Measurements from ENCODE around the gene MAP3K2. TPM values are rescaled to one million over a fixed set of nuclear protein-coding genes. Genes with fewer than 3 reads are reported as not detected.

Gene MAP3K2
- total and polyA plus RNA-seq, 11 donors, result 4.0 to 37.6 (median 22.1) TPM

DNA sequence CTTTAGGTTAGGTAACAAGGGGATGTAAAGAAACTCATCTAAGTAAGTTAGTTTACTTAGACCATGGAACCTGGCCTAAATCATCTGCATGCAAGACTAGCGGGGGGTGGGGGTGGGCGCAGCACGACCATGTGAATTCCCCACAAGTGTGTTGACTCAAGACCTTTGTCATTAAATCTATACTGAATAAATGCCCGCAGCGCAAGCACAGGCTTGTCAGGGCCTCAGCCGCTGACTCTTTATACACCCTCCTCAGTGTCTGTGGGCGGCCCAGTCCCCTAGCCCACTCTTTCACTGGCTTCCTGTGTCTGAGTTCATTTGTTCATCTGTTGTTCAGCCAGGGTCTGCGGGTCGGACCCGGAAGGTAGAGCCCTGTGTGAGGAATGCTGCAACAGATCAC is 17.8 kb downstream of the MAP3K2 start:
- Histone ChIP-seq H3K27ac (no peak overlapping the region), H3K9me3 (peaks cover 0 to 34% (median 7%) of the 10 kb centered on the region in 12 donors), H3K4me1 (peaks cover 0 to 40% (median 14%) of the 10 kb centered on the region in 12 donors), H3K4me3 (no peak overlapping the region), H3K27me3 (no peaks in the 10 kb centered on the region), H3K36me3 (no peaks in the 10 kb centered on the region)
- intact Hi-C loops (cut with DNase I), result no loop called here
- no peak for TF ChIP-seq POLR2A (IDR thresholded peaks at IDR 0.05)
- TF ChIP-seq, protein P1, sequence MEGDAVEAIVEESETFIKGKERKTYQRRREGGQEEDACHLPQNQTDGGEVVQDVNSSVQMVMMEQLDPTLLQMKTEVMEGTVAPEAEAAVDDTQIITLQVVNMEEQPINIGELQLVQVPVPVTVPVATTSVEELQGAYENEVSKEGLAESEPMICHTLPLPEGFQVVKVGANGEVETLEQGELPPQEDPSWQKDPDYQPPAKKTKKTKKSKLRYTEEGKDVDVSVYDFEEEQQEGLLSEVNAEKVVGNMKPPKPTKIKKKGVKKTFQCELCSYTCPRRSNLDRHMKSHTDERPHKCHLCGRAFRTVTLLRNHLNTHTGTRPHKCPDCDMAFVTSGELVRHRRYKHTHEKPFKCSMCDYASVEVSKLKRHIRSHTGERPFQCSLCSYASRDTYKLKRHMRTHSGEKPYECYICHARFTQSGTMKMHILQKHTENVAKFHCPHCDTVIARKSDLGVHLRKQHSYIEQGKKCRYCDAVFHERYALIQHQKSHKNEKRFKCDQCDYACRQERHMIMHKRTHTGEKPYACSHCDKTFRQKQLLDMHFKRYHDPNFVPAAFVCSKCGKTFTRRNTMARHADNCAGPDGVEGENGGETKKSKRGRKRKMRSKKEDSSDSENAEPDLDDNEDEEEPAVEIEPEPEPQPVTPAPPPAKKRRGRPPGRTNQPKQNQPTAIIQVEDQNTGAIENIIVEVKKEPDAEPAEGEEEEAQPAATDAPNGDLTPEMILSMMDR (IDR thresholded peaks at IDR 0.05), result no peak
- ATAC-seq (no peak), DNase-seq (no peak)
- WGBS, 4 donors, result 97 to 99% (median 98%) methylated on average over 10 of the region's 10 CpGs

DNA sequence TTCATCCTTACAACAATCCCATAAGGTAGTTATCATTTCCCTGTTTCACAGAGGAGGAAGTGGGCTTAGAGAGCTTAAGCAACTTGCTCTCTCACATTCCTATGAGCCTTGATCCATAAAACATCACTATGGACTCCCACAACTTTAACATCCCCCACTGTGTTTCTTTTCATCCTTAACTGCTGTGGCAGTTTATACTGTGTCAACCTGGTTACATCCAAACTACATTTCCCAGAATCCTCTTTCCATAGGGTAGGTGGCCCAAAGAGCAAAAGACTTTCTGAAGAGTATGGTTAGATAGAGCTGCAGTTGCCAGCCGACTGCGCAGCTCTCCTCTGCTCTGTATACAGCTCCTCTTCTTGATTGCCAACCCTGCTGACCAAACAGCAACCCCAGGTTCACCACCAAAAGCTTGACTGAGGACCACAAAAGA is 22.5 kb downstream of the MAP3K2 start:
- ATAC-seq (peak in 3 of 4 donors; percentile 3 to 28 (median 20)), DNase-seq (no peak)
- Histone ChIP-seq H3K4me1 (peaks cover 0 to 53% (median 25%) of the 10 kb centered on the region in 12 donors), H3K36me3 (no peaks in the 10 kb centered on the region), H3K27me3 (no peaks in the 10 kb centered on the region), H3K4me3 (no peak overlapping the region), H3K9me3 (peaks cover 0 to 7% (median 0%) of the 10 kb centered on the region in 12 donors), H3K27ac (no peak overlapping the region)
- TF ChIP-seq, protein P1 (IDR thresholded peaks at IDR 0.05), result no peak
- no peak for TF ChIP-seq POLR2A (IDR thresholded peaks at IDR 0.05)
- 78 to 91% (median 83%) methylated on average over 2 of the region's 2 CpGs for WGBS, 4 donors
- intact Hi-C loops (cut with DNase I), result no loop called here

DNA sequence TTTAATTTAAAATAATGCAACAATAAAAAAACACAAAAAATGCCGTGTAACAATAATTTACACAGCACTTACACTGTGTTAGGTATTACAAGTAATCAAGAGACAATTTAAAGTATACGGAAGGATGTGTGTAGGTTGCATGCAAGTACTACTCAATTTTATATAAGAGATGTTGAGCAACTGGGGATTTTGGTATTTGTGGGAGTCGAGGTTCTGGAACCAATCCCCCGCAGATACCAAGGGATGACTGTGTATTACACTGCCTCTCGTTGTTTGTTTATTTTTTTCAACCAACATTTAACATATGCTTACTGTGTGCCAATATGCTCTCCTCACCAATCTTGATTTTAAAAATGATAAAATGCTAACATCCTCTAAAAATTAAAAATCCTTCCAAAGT is 24.8 kb downstream of the MAP3K2 start:
- H3K4me1 ChIP-seq, result peaks cover 0 to 64% (median 29%) of the 10 kb centered on the region in 12 donors
- no peak overlapping the region for H3K4me3 ChIP-seq
- intact Hi-C loops (cut with DNase I), result no loop called here
- H3K9me3 ChIP-seq, result no peaks in the 10 kb centered on the region
- TF ChIP-seq POLR2A (IDR thresholded peaks at IDR 0.05), result no peak
- TF ChIP-seq, protein P1 (IDR thresholded peaks at IDR 0.05), result no peak
- ATAC-seq, result no peak
- H3K36me3 ChIP-seq, result no peaks in the 10 kb centered on the region
- no peaks in the 10 kb centered on the region for H3K27me3 ChIP-seq
- 84 to 86% (median 85%) methylated on average over 5 of the region's 5 CpGs for WGBS, 4 donors
- DNase-seq, result no peak
- H3K27ac ChIP-seq, result no peak overlapping the region

DNA sequence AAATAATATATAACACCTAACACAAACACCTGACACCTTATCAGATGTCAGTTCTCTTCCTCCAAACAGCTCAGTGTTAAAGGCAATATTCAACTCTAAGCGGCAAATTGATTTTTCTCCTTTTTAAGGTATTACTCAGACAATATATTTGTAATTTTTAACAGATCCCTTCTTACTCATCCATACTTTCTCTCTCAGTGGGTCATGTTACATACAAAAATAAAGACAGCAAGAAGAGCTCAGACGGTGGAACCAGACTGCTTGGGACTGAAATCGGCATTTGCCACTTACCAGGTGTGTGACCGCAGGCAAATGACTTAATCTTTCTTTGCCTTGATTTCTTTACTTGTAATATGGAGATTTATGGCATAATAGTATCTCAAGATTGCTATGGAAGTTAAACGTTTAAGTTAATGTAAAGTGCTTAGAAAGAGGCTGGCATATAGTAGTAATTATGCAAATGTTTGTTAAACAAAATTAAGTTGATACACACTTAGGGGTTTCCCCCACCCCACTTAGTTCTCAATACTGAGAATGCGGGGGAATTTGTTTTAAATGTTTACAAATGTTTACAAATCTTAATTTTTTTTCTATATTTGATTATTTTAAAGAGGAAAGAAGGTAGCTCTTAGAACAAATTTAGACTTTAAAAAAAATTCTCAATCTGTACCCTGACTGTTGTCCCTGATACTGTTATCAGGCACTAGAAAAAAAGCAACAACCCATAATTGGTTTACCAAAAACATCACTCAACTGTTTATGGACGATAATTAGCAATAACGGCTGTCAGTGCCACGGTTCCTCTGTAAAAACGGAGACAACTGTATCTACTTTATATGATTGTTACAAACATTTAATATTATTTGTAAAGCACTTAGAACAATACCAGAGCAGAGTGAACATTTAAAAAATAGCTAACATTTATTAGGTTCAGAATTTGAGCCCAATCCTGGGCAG is 25.6 kb downstream of the MAP3K2 start:
- peaks cover 0 to 65% (median 30%) of the 10 kb centered on the region in 12 donors for H3K4me1 ChIP-seq
- ATAC-seq (no peak), DNase-seq (no peak)
- H3K4me3 ChIP-seq, result no peak overlapping the region
- TF ChIP-seq, protein P1 (IDR thresholded peaks at IDR 0.05), result no peak
- no peak for TF ChIP-seq POLR2A (IDR thresholded peaks at IDR 0.05)
- H3K27me3 ChIP-seq, result no peaks in the 10 kb centered on the region
- 80 to 82% (median 82%) methylated on average over 10 of the region's 10 CpGs for WGBS, 4 donors
- H3K27ac ChIP-seq, result no peak overlapping the region
- H3K36me3 ChIP-seq, result no peaks in the 10 kb centered on the region
- intact Hi-C loops (cut with DNase I), result no loop called here
- H3K9me3 ChIP-seq, result no peaks in the 10 kb centered on the region
